ENCODE data around the gene FCER2. TPM values are rescaled to one million over a fixed set of nuclear protein-coding genes. Genes with fewer than 3 reads are reported as not detected.

Gene FCER2
- total and polyA plus RNA-seq, 2 of the 4 experiments (the other 2 are of a cell fraction): not detected

- WGBS, 2 experiments (ENCODE audit: extremely low coverage in 2 of 2, insufficient read length in 1 of 2): no CpG with 5 or more reads among the region's 8 CpGs
- no peak overlapping the region for H3K4me3 ChIP-seq (ENCODE audit: insufficient read depth, low read depth, low read length)
- ATAC-seq (ENCODE audit: low read depth): no peak
Measured at GRCh38 chr19:7654401-7654800, 47.5 kb downstream of the FCER2 start.

More at GRCh38 chr19:7654401-7654800, 47.5 kb downstream of the FCER2 start:
- H3K36me3 ChIP-seq (ENCODE audit: control insufficient read depth, insufficient read depth, low read length): no peaks in the 10 kb centered on the region
- no peak overlapping the region for H3K56ac ChIP-seq (ENCODE audit: extremely low read depth, insufficient read depth, low read length)
- peaks cover 9% of the 10 kb centered on the region; the same call in 1 of the 2 replicates for H3K27me3 ChIP-seq (ENCODE audit: control insufficient read depth, insufficient read depth, low read length)
- intact Hi-C loops (cut with micrococcal nuclease) (no loop called here), in situ Hi-C loops (cut with MboI; ENCODE audit: low sequenced_read_pairs) (no loop called here), dilution Hi-C loops (cut with HindIII; ENCODE audit: low sequenced_read_pairs, unreplicated experiment) (no loop called here)
- no peak overlapping the region for H2BK20ac ChIP-seq (ENCODE audit: low read depth, low read length)
- no peak overlapping the region for H4K8ac ChIP-seq (ENCODE audit: low read depth in 2 of 2, low read length in 2 of 2)
- no peaks in the 10 kb centered on the region for H4K20me1 ChIP-seq (ENCODE audit: insufficient read depth, low read length)
- H2BK120ac ChIP-seq (ENCODE audit: low read depth, low read length): no peak overlapping the region
- H2AK9ac ChIP-seq (replicated peaks; ENCODE audit: low read depth, low read length, poor library complexity): no peak overlapping the region
- H3K9me1 ChIP-seq (ENCODE audit: insufficient read depth, low read length): no peaks in the 10 kb centered on the region
- H3K79me1 ChIP-seq (ENCODE audit: low read depth in 1 of 2, low read length in 2 of 2): no peaks in the 10 kb centered on the region
- DNase-seq: peak; percentile 5
- BruUV-seq (replicated peaks): no TSS peak
- ChIA-PET POLR2A (ENCODE audit: unreplicated experiment) (no interaction called here), CTCF (interaction anchor here (0.9 kb wide), 1 partner anchor 26 kb away, joined by 4 read pairs; the partner anchor contains the start of gene TRAPPC5)
- TF ChIP-seq MAZ (IDR thresholded peaks at IDR 0.05; ENCODE audit: borderline replicate concordance, low read depth, low read length) (no peak), CHD1 (IDR thresholded peaks at IDR 0.05; ENCODE audit: low read depth, low read length) (no peak), USF2 (IDR thresholded peaks at IDR 0.05; ENCODE audit: low read depth, low read length) (peak; percentile 60; the same call in 1 of the 2 replicates), RAD21 (IDR thresholded peaks at IDR 0.05; ENCODE audit: low read length) (no peak), NFE2L2 (IDR thresholded peaks at IDR 0.05; ENCODE audit: low read depth, low read length) (no peak)
- H3K18ac ChIP-seq (ENCODE audit: low read depth, low read length): no peak overlapping the region
- H2BK15ac ChIP-seq (ENCODE audit: low read depth, low read length): no peak overlapping the region
- H3K9ac ChIP-seq (ENCODE audit: low read depth, low read length): no peak overlapping the region
- no peak overlapping the region for H3K27ac ChIP-seq (ENCODE audit: insufficient read depth, low read length)
- H3K14ac ChIP-seq (replicated peaks; ENCODE audit: low read depth, low read length): no peak overlapping the region
- no peak overlapping the region for H4K5ac ChIP-seq (ENCODE audit: low read depth, low read length)
- H3K9me3 ChIP-seq (ENCODE audit: control insufficient read depth, insufficient read depth, low read length): no peaks in the 10 kb centered on the region
- H3K4me1 ChIP-seq (ENCODE audit: control insufficient read depth, insufficient read depth, low read length): no peaks in the 10 kb centered on the region
- H4K91ac ChIP-seq (ENCODE audit: insufficient read depth, low read depth, low read length): no peak overlapping the region
- H3K23ac ChIP-seq (ENCODE audit: low read depth, low read length): no peak overlapping the region
- no peak overlapping the region for H3K4ac ChIP-seq (ENCODE audit: low read depth, low read length)
- no peak overlapping the region for H3K4me2 ChIP-seq (ENCODE audit: low read depth, low read length)
- no peak overlapping the region for H2BK5ac ChIP-seq (ENCODE audit: low read depth, low read length, poor library complexity, severe bottlenecking)
- no peak overlapping the region for H2AFZ ChIP-seq (replicated peaks; ENCODE audit: low read length, poor library complexity)
- no peak overlapping the region for H2AK5ac ChIP-seq (ENCODE audit: low read depth, low read length)
